ENCODE measurements around the gene CNKSR3.

DNA sequence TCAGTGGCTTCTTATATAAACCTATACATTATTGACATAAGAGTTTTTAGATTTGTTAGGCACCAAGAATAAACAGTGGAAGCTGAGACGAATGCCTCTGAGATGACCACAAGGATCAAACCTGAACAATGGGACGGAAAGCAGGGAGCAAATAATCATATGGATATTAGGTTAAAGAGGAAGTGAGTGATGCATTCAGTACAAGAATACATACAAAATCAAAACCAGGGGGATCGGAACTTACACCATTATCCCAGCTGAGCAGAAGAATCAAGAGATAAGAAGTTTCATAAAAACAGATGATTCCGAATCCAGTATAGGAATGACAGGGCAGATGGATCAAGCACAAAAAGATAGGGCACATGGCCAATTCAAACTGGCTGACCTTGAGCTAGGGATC, 21.9 kb upstream of the CNKSR3 start:
- TF ChIP-seq POLR2A (IDR thresholded peaks at IDR 0.05; ENCODE audit: low read length) (no peak), GATA1 (IDR thresholded peaks at IDR 0.05; ENCODE audit: low read depth, low read length) (no peak)

All from erythroblast (primary cell).